GM12878 (cell line): ENCODE results near the gene TXNIP.

ENCODE experiments used
- CBX5 ChIP-seq: sonication (generic); IDR thresholded peaks from 2 replicates; pipeline ENCODE4 v1.6.1; 2016; ENCODE audit warnings: low read depth, moderate library complexity, mild to moderate bottlenecking, inconsistent platforms
- CHD1 ChIP-seq: IDR thresholded peaks from 2 replicates; pipeline ENCODE4 v1.6.1; 2012; ENCODE audit warnings: low read depth, low read length, improper control_type of control experiment
- CTCF ChIP-seq, 3 experiments: IDR thresholded peaks in 2 of 3; conservative IDR thresholded peaks in 1 of 3; 2 replicates each; pipeline ENCODE4 v1.5.1; 2011; ENCODE audit warnings: low read depth in 3 of 3, low read length in 3 of 3, mild to moderate bottlenecking in 3 of 3, control low read depth in 2 of 3, moderate library complexity in 2 of 3, inconsistent platforms in 1 of 3, mixed read lengths in 1 of 3; ENCODE audit not compliant: control insufficient read depth in 2 of 3, insufficient read depth in 1 of 3; ENCODE audit errors: extremely low read depth in 1 of 3
- EGR1 ChIP-seq, 2 experiments: IDR thresholded peaks; 1 replicate in 1 of 2; 2 replicates in 1 of 2; pipeline ENCODE4 v1.6.1; 2011 to 2012; ENCODE audit warnings: low read depth in 2 of 2, low read length in 2 of 2, borderline replicate concordance in 1 of 2, mild to moderate bottlenecking in 1 of 2, moderate library complexity in 1 of 2
- HSF1 ChIP-seq: fragments of 150-350 bp; IDR thresholded peaks from 2 replicates; pipeline ENCODE4 v1.6.1; 2014; ENCODE audit warnings: mild to moderate bottlenecking, low read depth, low read length
- MEF2A ChIP-seq: IDR thresholded peaks from 2 replicates; pipeline ENCODE4 v1.6.1; 2011; ENCODE audit warnings: low read depth, mild to moderate bottlenecking, low read length, moderate library complexity; ENCODE audit not compliant: insufficient read depth
- MYC ChIP-seq: IDR thresholded peaks from 2 replicates; pipeline ENCODE4 v1.6.1; 2011; ENCODE audit warnings: mild to moderate bottlenecking, low read length, moderate library complexity, inconsistent platforms; ENCODE audit not compliant: insufficient read depth, insufficient replicate concordance, insufficient read length, severe bottlenecking
- POLR2A ChIP-seq: IDR thresholded peaks from 2 replicates; pipeline ENCODE4 v1.6.1; 2011; ENCODE audit warnings: low read depth, mild to moderate bottlenecking, low read length
- POLR2AphosphoS2 ChIP-seq: IDR thresholded peaks from 2 replicates; pipeline ENCODE4 v1.6.1; 2011; ENCODE audit warnings: low read depth, mild to moderate bottlenecking, low read length, improper control_type of control experiment, moderate library complexity
- TAF1 ChIP-seq: IDR thresholded peaks from 2 replicates; pipeline ENCODE4 v1.6.1; 2011; ENCODE audit warnings: mild to moderate bottlenecking, low read depth, low read length, borderline replicate concordance
- TARDBP ChIP-seq: IDR thresholded peaks from 2 replicates; pipeline ENCODE4 v1.6.1; 2016; ENCODE audit warnings: borderline replicate concordance
- TCF3 ChIP-seq: IDR thresholded peaks from 2 replicates; pipeline ENCODE4 v1.6.1; 2012; ENCODE audit warnings: low read depth, mild to moderate bottlenecking, low read length, borderline replicate concordance; ENCODE audit not compliant: insufficient read depth
- ZNF384 ChIP-seq: IDR thresholded peaks from 2 replicates; pipeline ENCODE4 v1.6.1; 2012; ENCODE audit warnings: low read depth, mild to moderate bottlenecking, low read length, improper control_type of control experiment, borderline replicate concordance

DNA sequence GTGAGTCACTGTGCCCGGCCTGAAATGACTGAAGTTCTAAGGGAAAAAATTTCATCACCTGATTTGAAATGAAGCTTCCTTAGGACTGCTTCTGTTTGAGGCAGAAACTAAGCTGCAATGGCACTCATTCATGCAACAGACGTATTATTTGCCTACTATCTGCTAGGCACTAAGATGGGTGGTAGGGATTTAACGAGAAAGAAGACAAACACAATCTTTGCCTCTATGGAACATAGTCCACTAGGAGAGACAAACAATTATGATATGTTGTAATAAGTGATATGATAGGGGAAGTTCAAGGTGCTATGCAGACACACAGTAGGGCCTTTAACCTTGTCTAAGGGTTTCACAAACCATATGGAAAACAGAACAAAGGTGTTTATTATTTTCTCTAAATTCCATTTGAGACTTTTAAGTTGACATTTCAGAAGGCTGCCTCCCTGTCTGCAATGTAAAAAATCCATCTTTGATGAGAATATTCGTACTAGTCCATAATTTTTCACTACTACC is 49.8 kb downstream of the TXNIP start:
- TF ChIP-seq CHD1 (no peak), MYC (no peak), CBX5 (no peak), POLR2AphosphoS2 (no peak), TARDBP (no peak), CTCF (IDR thresholded peaks at IDR 0.05 in 2 of 3, conservative IDR thresholded peaks at IDR 0.05 in 1 of 3; ENCODE audit: control insufficient read depth in 2 of 3, extremely low read depth in 1 of 3, insufficient read depth in 1 of 3, low read depth in 3 of 3, low read length in 3 of 3) (no peak), EGR1 (IDR thresholded peaks at IDR 0.05; ENCODE audit: borderline replicate concordance in 1 of 2, low read depth in 2 of 2, low read length in 2 of 2) (no peak), TAF1 (no peak), MEF2A (no peak), HSF1 (no peak), TCF3 (no peak), POLR2A (no peak), ZNF384 (no peak)
